Measurements from ENCODE around the gene PPP2CA.

DNA sequence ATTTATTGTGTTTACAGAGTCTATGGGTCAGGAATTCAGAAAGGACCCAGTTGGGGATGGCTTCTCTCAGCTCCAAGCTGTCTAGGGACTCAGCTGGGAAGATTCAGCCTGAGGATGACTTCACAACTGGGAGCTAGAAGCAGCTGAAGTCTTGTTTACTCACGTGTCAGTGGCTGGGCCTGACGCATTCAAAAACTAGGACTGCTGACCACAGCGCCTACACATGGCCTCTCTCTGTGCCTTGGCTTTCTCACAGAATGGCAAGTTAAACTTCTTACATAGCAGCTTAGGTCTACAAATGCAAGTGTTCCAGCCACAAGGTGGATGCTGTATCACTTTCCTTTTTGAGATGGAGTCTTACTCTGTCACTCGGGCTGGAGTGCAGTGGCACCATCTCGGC, 16.3 kb upstream of the PPP2CA start:
- TF ChIP-seq POLR2AphosphoS5 (IDR thresholded peaks at IDR 0.05) (no peak), POLR2A (IDR thresholded peaks at IDR 0.05; ENCODE audit: low read depth) (no peak)
